ENCODE data around the gene PLEKHA7. TPM values are rescaled to one million over a fixed set of nuclear protein-coding genes. Genes with fewer than 3 reads are reported as not detected.

The PLEKHA7 gene
- total and polyA plus RNA-seq, 2 of the 8 experiments (the other 6 are each of a cell fraction or from before 2014, with no cell fraction given): 11.4 to 25.6 TPM

- TF ChIP-seq RXRA (IDR thresholded peaks at IDR 0.05; ENCODE audit: insufficient read depth, low read depth, low read length): no peak
- no peak for TF ChIP-seq EZH2 (IDR thresholded peaks at IDR 0.05; ENCODE audit: low read depth, low read length, severe bottlenecking)
- TF ChIP-seq CHD2 (IDR thresholded peaks at IDR 0.05; ENCODE audit: low read length): no peak
- TF ChIP-seq HDAC2 (IDR thresholded peaks at IDR 0.05; ENCODE audit: borderline replicate concordance in 1 of 2, low read depth in 2 of 2, low read length in 2 of 2): no peak
- TF ChIP-seq CHD7 (IDR thresholded peaks at IDR 0.05; ENCODE audit: insufficient replicate concordance, low read length): no peak
These were observed 10.8 kb downstream of the PLEKHA7 start (continued) for GRCh38 chr11:17003426-17003825.
